Measurements from ENCODE around the gene BEND7. TPM values are rescaled to one million over a fixed set of nuclear protein-coding genes. Genes with fewer than 3 reads are reported as not detected.
A peak's percentile ranks its signal among the peaks of the same experiment; 100 is the strongest.

The BEND7 gene
- total RNA-seq, 1 donor from 2014 or later: 21.1 TPM

- Mint-ChIP-seq H3K9me3 (ENCODE audit: unreplicated experiment) (no peaks in the 10 kb centered on the region), H3K4me1 (ENCODE audit: low read depth, unreplicated experiment) (peaks cover 3% of the 10 kb centered on the region), H3K36me3 (ENCODE audit: low read depth, unreplicated experiment) (peaks cover 5% of the 10 kb centered on the region), H3K4me3 (ENCODE audit: unreplicated experiment) (no peak overlapping the region), H3K27ac (ENCODE audit: unreplicated experiment) (peak overlapping the region; percentile 18), H3K27me3 (ENCODE audit: low read depth, unreplicated experiment) (peaks cover 28% of the 10 kb centered on the region)
- Histone ChIP-seq H3K4me3 (ENCODE audit: insufficient read depth, low read depth, low read length) (peak overlapping the region; percentile 17), H3K4me2 (ENCODE audit: low read length) (peak overlapping the region; percentile 82), H3K79me2 (ENCODE audit: insufficient read depth, low read length) (no peaks in the 10 kb centered on the region), H3K27me3 (ENCODE audit: insufficient read depth, low read length) (peaks cover 32% of the 10 kb centered on the region), H3K4me1 (ENCODE audit: insufficient read depth, low read length) (peaks cover 10% of the 10 kb centered on the region), H3K9ac (ENCODE audit: low read length) (peak overlapping the region; percentile 15), H4K20me1 (ENCODE audit: insufficient read depth, low read length) (no peaks in the 10 kb centered on the region), H3K9me3 (ENCODE audit: insufficient read depth, low read depth, low read length) (no peaks in the 10 kb centered on the region), H2AFZ (ENCODE audit: low read depth, low read length) (peak overlapping the region; percentile 58), H3K27ac (ENCODE audit: low read depth, low read length) (no peak overlapping the region), H3K36me3 (ENCODE audit: insufficient read depth, low read length) (no peaks in the 10 kb centered on the region)
- DNase-seq (ENCODE audit: low read depth) (no peak), FAIRE-seq (no peak)
- peak; percentile 45 for TF ChIP-seq EZH2 (IDR thresholded peaks at IDR 0.05; ENCODE audit: insufficient read depth, low read length)
- TF ChIP-seq, protein P1, sequence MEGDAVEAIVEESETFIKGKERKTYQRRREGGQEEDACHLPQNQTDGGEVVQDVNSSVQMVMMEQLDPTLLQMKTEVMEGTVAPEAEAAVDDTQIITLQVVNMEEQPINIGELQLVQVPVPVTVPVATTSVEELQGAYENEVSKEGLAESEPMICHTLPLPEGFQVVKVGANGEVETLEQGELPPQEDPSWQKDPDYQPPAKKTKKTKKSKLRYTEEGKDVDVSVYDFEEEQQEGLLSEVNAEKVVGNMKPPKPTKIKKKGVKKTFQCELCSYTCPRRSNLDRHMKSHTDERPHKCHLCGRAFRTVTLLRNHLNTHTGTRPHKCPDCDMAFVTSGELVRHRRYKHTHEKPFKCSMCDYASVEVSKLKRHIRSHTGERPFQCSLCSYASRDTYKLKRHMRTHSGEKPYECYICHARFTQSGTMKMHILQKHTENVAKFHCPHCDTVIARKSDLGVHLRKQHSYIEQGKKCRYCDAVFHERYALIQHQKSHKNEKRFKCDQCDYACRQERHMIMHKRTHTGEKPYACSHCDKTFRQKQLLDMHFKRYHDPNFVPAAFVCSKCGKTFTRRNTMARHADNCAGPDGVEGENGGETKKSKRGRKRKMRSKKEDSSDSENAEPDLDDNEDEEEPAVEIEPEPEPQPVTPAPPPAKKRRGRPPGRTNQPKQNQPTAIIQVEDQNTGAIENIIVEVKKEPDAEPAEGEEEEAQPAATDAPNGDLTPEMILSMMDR (IDR thresholded peaks at IDR 0.05; ENCODE audit: insufficient read depth, low read depth, low read length): peak; percentile 68
Measured at GRCh38 chr10:13440185-13441061, 88.4 kb downstream of the BEND7 start.

- Histone ChIP-seq H3K36me3 (ENCODE audit: insufficient read depth, low read length) (no peaks in the 10 kb centered on the region), H4K20me1 (ENCODE audit: insufficient read depth, low read length) (no peaks in the 10 kb centered on the region), H3K27me3 (ENCODE audit: insufficient read depth, low read length) (peaks cover 32% of the 10 kb centered on the region), H3K27ac (ENCODE audit: low read depth, low read length) (no peak overlapping the region), H3K4me2 (ENCODE audit: low read length) (peak overlapping the region; percentile 82), H2AFZ (ENCODE audit: low read depth, low read length) (peak overlapping the region; percentile 58), H3K9ac (ENCODE audit: low read length) (peak overlapping the region; percentile 15), H3K4me3 (ENCODE audit: insufficient read depth, low read depth, low read length) (peak overlapping the region; percentile 17), H3K79me2 (ENCODE audit: insufficient read depth, low read length) (no peaks in the 10 kb centered on the region), H3K9me3 (ENCODE audit: insufficient read depth, low read depth, low read length) (no peaks in the 10 kb centered on the region), H3K4me1 (ENCODE audit: insufficient read depth, low read length) (peaks cover 10% of the 10 kb centered on the region)
- Mint-ChIP-seq H3K36me3 (ENCODE audit: low read depth, unreplicated experiment) (peaks cover 5% of the 10 kb centered on the region), H3K4me1 (ENCODE audit: low read depth, unreplicated experiment) (peaks cover 3% of the 10 kb centered on the region), H3K4me3 (ENCODE audit: unreplicated experiment) (no peak overlapping the region), H3K27me3 (ENCODE audit: low read depth, unreplicated experiment) (peaks cover 29% of the 10 kb centered on the region), H3K9me3 (ENCODE audit: unreplicated experiment) (no peaks in the 10 kb centered on the region), H3K27ac (ENCODE audit: unreplicated experiment) (no peak overlapping the region)
- TF ChIP-seq, protein P1 (IDR thresholded peaks at IDR 0.05; ENCODE audit: insufficient read depth, low read depth, low read length): no peak
- peak; percentile 44 for TF ChIP-seq EZH2 (IDR thresholded peaks at IDR 0.05; ENCODE audit: insufficient read depth, low read length)
- FAIRE-seq (no peak), DNase-seq (ENCODE audit: low read depth) (peak; percentile 19)
Measured at GRCh38 chr10:13439313-13440184, 89.3 kb downstream of the BEND7 start.

Data from astrocyte (in vitro differentiated cells and primary cell).